ENCODE results near the gene CHSY1.

GRCh38 chr15:101233651-101234280 is 18.1 kb downstream of the CHSY1 start:
- TF ChIP-seq CTCF (IDR thresholded peaks at IDR 0.05) = no peak
- no peak for TF ChIP-seq POLR2A (IDR thresholded peaks at IDR 0.05)

Data from stomach (tissue), 4 donors.